Adrenal gland (tissue), 12 donors: ENCODE measurements around the gene ZC2HC1C. TPM values are rescaled to one million over a fixed set of nuclear protein-coding genes. Genes with fewer than 3 reads are reported as not detected.

Source experiments
- DNase-seq, 7 donors: peaks; one replicate each; pipeline ENCODE4 v3.0.0-alpha.2; 2019 to 2020
- H3K27ac ChIP-seq, 5 donors: fragments of 200-600 bp; sonication (generic) in 4 of 5; 1 replicate in 3 of 5; 2 replicates in 2 of 5; pipeline versions ENCODE4 v1.5.1 to v1.8.0; 2016 to 2020; ENCODE audit warnings: mild to moderate bottlenecking in 1 of 5
- H3K27me3 ChIP-seq: fragments of 200-600 bp; 2 replicates; pipeline ENCODE4 v1.8.0; 2021
- H3K36me3 ChIP-seq, 2 donors: fragments of 200-600 bp; replicated peaks in 1 of 2; 1 replicate in 1 of 2; 2 replicates in 1 of 2; pipeline versions ENCODE4 v1.5.1 to v1.8.0; 2018 to 2022
- H3K4me1 ChIP-seq, 2 donors: fragments of 200-600 bp; replicated peaks in 1 of 2; 1 replicate in 1 of 2; 2 replicates in 1 of 2; pipeline versions ENCODE4 v1.5.1 to v1.8.0; 2018 to 2021
- H3K4me3 ChIP-seq, 4 donors: fragments of 200-600 bp; sonication (generic) in 3 of 4; one replicate each; pipeline ENCODE4 v1.5.1; 2016 to 2018
- H3K9me3 ChIP-seq, 3 donors: fragments of 200-600 bp; sonication (generic) in 1 of 3; replicated peaks in 1 of 3; 1 replicate in 2 of 3; 2 replicates in 1 of 3; pipeline versions ENCODE4 v1.5.1 to v1.8.0; 2016 to 2021
- POLR2A ChIP-seq, 2 donors: fragments of 450-650 bp; IDR thresholded peaks; one replicate each; pipeline ENCODE4 v1.6.1; 2017; ENCODE audit warnings: antibody characterized with exemption in 2 of 2, mild to moderate bottlenecking in 2 of 2, moderate library complexity in 1 of 2
- WGBS, 4 donors: extraction: QIAGEN DNeasy Blood & Tissue Kit in 2 of 4; methylation state at CpG; one replicate each; pipeline versions ENCODE4 v1.1.5 to v1.1.7; 2013 to 2017; 5-methylcytosine and 5-hydroxymethylcytosine counted together
- intact Hi-C, 2 donors: fragments of 100-400 bp; cut with DNase I; formaldehyde crosslinking; loops; one replicate each; pipeline versions ENCODE4 v1.14.1 to v1.15.0; 2022 to 2023
- polyA plus RNA-seq, 3 donors: library from polyadenylated mRNA; stranded (reverse); fragments of 200-250 nt in 2 of 3; fragments of 350-450 nt in 1 of 3; fragmentation: Illumina TruSeq in 1 of 3; extraction: RNeasy Lipid Tissue Mini Kit (QIAGEN cat#74804) in 1 of 3; gene quantifications; one replicate each; pipeline ENCODE4 v1.2.3, GENCODE V29; 2013 to 2014
- total RNA-seq, 9 donors: library from RNA; depleted of rRNA in 4 of 9; stranded (reverse); fragments of >200 nt in 4 of 9; fragments of 120-200 nt in 1 of 9; fragmentation: NEBNext Ultra II Directional in 1 of 9; extraction: Animal tissue kit (Norgen Biotek cat#: 25700) in 1 of 9; gene quantifications; one replicate each; pipeline versions ENCODE4 v1.1.0 to v1.2.4, GENCODE V29; 2013 to 2023
- TF ChIP-seq, protein P1 (sequence below), 6 experiments: fragments of 450-650 bp in 4 of 6; fragments of 200-600 bp in 2 of 6; sonication (generic) in 1 of 6; IDR thresholded peaks; 1 replicate in 5 of 6; 2 replicates in 1 of 6; pipeline versions ENCODE4 v1.5.1 to v1.8.0; 2016 to 2021; ENCODE audit warnings: antibody characterized with exemption in 6 of 6, mild to moderate bottlenecking in 2 of 6, moderate library complexity in 1 of 6
- donor health status: healthy with polysubstance abuse.
- donor health status: Bipolar disorder and iron deficiency.
- donor health status: DM: yes; HTN: yes; CAD: no.
- donor health status: DM: no; HTN: no; CAD: no.
- donor health status: DM: no; HTN: no; CAD: no.
- donor health status: DM: yes; HTN: yes; CAD: no.

ZC2HC1C gene
- total and polyA plus RNA-seq, 12 donors = 1.9 to 12.1 (median 6.0) TPM

DNA sequence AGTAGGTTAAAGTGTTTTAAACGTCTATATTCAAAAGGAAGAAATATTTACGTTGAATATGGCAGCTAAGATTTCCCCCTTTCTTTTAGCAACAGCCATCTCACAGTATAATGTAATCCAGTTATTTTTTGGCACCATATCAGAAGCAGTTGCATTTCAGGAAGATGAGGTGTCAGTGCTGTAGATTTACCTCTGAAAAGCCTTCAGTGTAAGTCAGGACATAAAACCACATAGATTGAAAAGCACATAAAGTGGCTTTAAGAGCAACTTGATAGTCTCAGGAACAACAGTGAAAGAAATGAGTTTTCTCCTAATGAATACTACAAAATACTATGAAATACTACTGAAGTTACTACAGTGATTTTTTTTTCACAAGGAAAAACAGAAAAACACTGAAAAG, 25.1 kb upstream of the ZC2HC1C start:
- peaks cover 32 to 55% of the 10 kb centered on the region in 2 donors for H3K4me1 ChIP-seq
- H3K9me3 ChIP-seq = no peaks in the 10 kb centered on the region
- intact Hi-C loops = no loop called here
- TF ChIP-seq, protein P1, sequence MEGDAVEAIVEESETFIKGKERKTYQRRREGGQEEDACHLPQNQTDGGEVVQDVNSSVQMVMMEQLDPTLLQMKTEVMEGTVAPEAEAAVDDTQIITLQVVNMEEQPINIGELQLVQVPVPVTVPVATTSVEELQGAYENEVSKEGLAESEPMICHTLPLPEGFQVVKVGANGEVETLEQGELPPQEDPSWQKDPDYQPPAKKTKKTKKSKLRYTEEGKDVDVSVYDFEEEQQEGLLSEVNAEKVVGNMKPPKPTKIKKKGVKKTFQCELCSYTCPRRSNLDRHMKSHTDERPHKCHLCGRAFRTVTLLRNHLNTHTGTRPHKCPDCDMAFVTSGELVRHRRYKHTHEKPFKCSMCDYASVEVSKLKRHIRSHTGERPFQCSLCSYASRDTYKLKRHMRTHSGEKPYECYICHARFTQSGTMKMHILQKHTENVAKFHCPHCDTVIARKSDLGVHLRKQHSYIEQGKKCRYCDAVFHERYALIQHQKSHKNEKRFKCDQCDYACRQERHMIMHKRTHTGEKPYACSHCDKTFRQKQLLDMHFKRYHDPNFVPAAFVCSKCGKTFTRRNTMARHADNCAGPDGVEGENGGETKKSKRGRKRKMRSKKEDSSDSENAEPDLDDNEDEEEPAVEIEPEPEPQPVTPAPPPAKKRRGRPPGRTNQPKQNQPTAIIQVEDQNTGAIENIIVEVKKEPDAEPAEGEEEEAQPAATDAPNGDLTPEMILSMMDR (IDR thresholded peaks at IDR 0.05) = no peak
- TF ChIP-seq POLR2A (IDR thresholded peaks at IDR 0.05) = no peak
- H3K27me3 ChIP-seq = no peaks in the 10 kb centered on the region
- 9 to 34% (median 24%) methylated on average over 2 of the region's 2 CpGs for WGBS, 4 donors
- H3K36me3 ChIP-seq = peaks cover 0 to 4% of the 10 kb centered on the region in 2 donors
- H3K27ac ChIP-seq = no peak overlapping the region
- no peak for DNase-seq
- no peak overlapping the region for H3K4me3 ChIP-seq

DNA sequence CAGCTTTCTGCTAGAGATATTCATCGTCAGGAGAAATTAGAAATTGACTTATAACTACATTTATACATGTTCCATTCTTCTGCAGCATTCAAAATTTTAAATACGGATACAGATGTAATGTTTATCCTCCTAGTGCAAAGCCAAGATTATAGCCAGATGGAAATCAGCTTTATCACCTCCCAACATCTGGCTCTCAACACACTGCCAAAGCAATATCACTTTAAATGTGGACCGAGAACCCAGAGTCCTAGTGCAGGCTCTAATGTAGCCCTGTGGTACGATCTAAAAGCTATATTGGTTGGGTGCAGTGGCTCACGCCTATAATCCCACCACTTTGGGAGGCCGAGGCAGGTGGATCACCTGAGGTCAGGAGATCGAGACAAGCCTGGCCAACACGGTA, 24.7 kb upstream of the ZC2HC1C start:
- peaks cover 36 to 57% of the 10 kb centered on the region in 2 donors for H3K4me1 ChIP-seq

DNA sequence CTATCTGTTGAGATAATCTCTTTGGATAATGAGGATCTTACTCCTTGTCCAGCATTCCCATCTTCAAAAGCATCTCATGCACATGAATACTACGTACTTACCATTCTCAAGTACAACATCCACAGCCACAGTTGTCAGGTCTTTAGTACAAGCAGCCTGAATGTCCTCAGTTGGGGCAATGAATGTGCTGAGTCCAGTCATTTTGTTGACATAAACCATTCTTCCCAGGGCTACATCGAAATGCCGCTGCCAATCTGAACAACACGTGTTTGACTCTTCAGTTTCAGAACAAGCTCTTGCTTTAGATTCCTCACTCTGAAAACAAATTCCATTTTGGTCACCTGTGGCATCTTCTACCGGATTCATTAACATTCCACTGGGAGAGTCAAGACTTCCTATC, 23.2 kb upstream of the ZC2HC1C start:
- Histone ChIP-seq H3K4me1 (peaks cover 38 to 54% of the 10 kb centered on the region in 2 donors), H3K27ac (peak overlapping the region in 4 of 5 donors; percentile 12 to 44 (median 40)), H3K9me3 (no peaks in the 10 kb centered on the region), H3K4me3 (no peak overlapping the region), H3K36me3 (peaks cover 0 to 4% of the 10 kb centered on the region in 2 donors), H3K27me3 (no peaks in the 10 kb centered on the region)
- intact Hi-C loops = no loop called here
- TF ChIP-seq, protein P1 (IDR thresholded peaks at IDR 0.05) = no peak
- no peak for TF ChIP-seq POLR2A (IDR thresholded peaks at IDR 0.05)
- no peak for DNase-seq
- 77 to 88% (median 85%) methylated on average over 5 of the region's 5 CpGs for WGBS, 4 donors

More for the DNA sequence above, 24.7 kb upstream of the ZC2HC1C start:
- DNase-seq = no peak
- intact Hi-C loops = no loop called here
- no peaks in the 10 kb centered on the region for H3K9me3 ChIP-seq
- no peak for TF ChIP-seq POLR2A (IDR thresholded peaks at IDR 0.05)
- TF ChIP-seq, protein P1 (IDR thresholded peaks at IDR 0.05) = no peak
- no peak overlapping the region for H3K4me3 ChIP-seq
- 75 to 84% (median 76%) methylated on average over 8 of the region's 8 CpGs for WGBS, 4 donors
- no peaks in the 10 kb centered on the region for H3K27me3 ChIP-seq
- H3K27ac ChIP-seq = peak overlapping the region in 1 of 5 donors; percentile 4
- H3K36me3 ChIP-seq = peaks cover 0 to 4% of the 10 kb centered on the region in 2 donors

DNA sequence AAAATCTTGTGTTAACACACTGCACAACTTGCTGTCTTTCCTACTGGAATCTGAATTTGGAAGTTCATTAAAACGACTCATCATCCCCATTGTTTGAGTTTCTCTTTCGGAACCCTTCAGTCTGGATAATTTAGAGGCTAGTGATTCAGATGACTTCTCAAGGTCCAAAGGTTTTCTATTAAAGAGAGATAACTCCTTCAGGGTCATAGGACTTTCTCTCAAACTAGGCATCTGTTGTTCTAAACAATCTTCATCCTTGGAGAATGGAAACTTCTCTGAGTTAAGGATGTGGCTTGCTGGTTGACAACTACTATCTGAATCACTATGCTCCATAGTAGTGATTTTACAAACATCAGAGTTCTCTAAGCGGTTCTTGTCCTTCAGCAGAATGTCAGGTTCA, 22.5 kb upstream of the ZC2HC1C start:
- Histone ChIP-seq H3K9me3 (no peaks in the 10 kb centered on the region), H3K4me1 (peaks cover 34 to 55% of the 10 kb centered on the region in 2 donors), H3K4me3 (no peak overlapping the region), H3K27me3 (no peaks in the 10 kb centered on the region), H3K36me3 (no peaks in the 10 kb centered on the region), H3K27ac (peak overlapping the region in 4 of 5 donors; percentile 12 to 46 (median 43))
- intact Hi-C loops = no loop called here
- TF ChIP-seq, protein P1 (IDR thresholded peaks at IDR 0.05) = no peak
- no peak for TF ChIP-seq POLR2A (IDR thresholded peaks at IDR 0.05)
- DNase-seq = no peak
- WGBS, 4 donors = 41 to 58% (median 42%) methylated on average over 3 of the region's 3 CpGs
